HG03575 (cell line): ENCODE measurements around the gene HOXD10.

Experiments
- ATAC-seq: cut with Tn5 transposase; IDR thresholded peaks from one replicate; pipeline ENCODE4 v1.9.1; 2021; ENCODE audit not compliant: unreplicated experiment, insufficient number of reproducible peaks, low FRiP score; ENCODE audit errors: extremely low read depth

The HOXD10 gene

GRCh38 chr2:176156807-176157498 is 40.4 kb downstream of the HOXD10 start, which contains the start of gene HOXD3:
HOXD3 (plus strand) TSS chr2:176157307; CDS start chr2:176169115, 11,808 bp downstream.
- no peak for ATAC-seq

- no peak for ATAC-seq
Observed at GRCh38 chr2:176157499-176158185, 41.1 kb downstream of the HOXD10 start.

- ATAC-seq = no peak
Observed at GRCh38 chr2:176158186-176158591, 41.6 kb downstream of the HOXD10 start.

GRCh38 chr2:176158855-176159662 is 42.5 kb downstream of the HOXD10 start:
- ATAC-seq = no peak

GRCh38 chr2:176159663-176160250 is 43.2 kb downstream of the HOXD10 start:
- no peak for ATAC-seq

GRCh38 chr2:176160251-176160985 is 43.8 kb downstream of the HOXD10 start:
- ATAC-seq = no peak

GRCh38 chr2:176160986-176161824 is 44.6 kb downstream of the HOXD10 start:
- no peak for ATAC-seq

- ATAC-seq = no peak
Observed at GRCh38 chr2:176161825-176162626, 45.4 kb downstream of the HOXD10 start.

GRCh38 chr2:176162911-176163671 is 46.5 kb downstream of the HOXD10 start:
- ATAC-seq = no peak

- ATAC-seq = no peak
Observed at GRCh38 chr2:176163672-176164056, 47.1 kb downstream of the HOXD10 start.

GRCh38 chr2:176164201-176164600 is 47.6 kb downstream of the HOXD10 start:
- no peak for ATAC-seq

- ATAC-seq = no peak
Observed at GRCh38 chr2:176164611-176165369, 48.2 kb downstream of the HOXD10 start.

- ATAC-seq = no peak
Observed at GRCh38 chr2:176165370-176166050, 48.9 kb downstream of the HOXD10 start.

GRCh38 chr2:176166272-176166671 is 49.7 kb downstream of the HOXD10 start:
- ATAC-seq = no peak

- no peak for ATAC-seq
Observed at GRCh38 chr2:176167398-176167797, 50.8 kb downstream of the HOXD10 start.
